Endothelial cell (in vitro differentiated cells): ENCODE data around the gene MYO1G. TPM values are rescaled to one million over a fixed set of nuclear protein-coding genes. Genes with fewer than 3 reads are reported as not detected.

ENCODE experiments used
- DNase-seq: peaks from one replicate; pipeline ENCODE4 v3.0.0; 2021; ENCODE audit warnings: low spot score
- H3K27ac Mint-ChIP-seq: one replicate; pipeline ENCODE4 v1.8.0; 2021; ENCODE audit warnings: mixed read lengths, inconsistent platforms; ENCODE audit not compliant: unreplicated experiment
- H3K27me3 Mint-ChIP-seq: one replicate; pipeline ENCODE4 v1.8.0; 2021; ENCODE audit warnings: mild to moderate bottlenecking, moderate library complexity, mixed read lengths, inconsistent platforms; ENCODE audit not compliant: unreplicated experiment
- H3K36me3 Mint-ChIP-seq: one replicate; pipeline ENCODE4 v1.8.0; 2021; ENCODE audit warnings: mild to moderate bottlenecking, low read depth, mixed read lengths, inconsistent platforms; ENCODE audit not compliant: unreplicated experiment
- H3K4me1 Mint-ChIP-seq: one replicate; pipeline ENCODE4 v1.8.0; 2021; ENCODE audit warnings: mild to moderate bottlenecking, mixed read lengths, inconsistent platforms; ENCODE audit not compliant: unreplicated experiment
- H3K4me3 Mint-ChIP-seq: one replicate; pipeline ENCODE4 v1.8.0; 2021; ENCODE audit warnings: mild to moderate bottlenecking, mixed read lengths, inconsistent platforms; ENCODE audit not compliant: unreplicated experiment
- H3K9me3 Mint-ChIP-seq: one replicate; pipeline ENCODE4 v1.8.0; 2021; ENCODE audit warnings: mixed read lengths, inconsistent platforms; ENCODE audit not compliant: unreplicated experiment
- total RNA-seq: library from RNA; stranded (reverse); fragmentation: NEBNext Ultra II Directional; extraction: Animal tissue kit (Norgen Biotek cat#: 25700); gene quantifications from one replicate; pipeline ENCODE4 v1.2.1, GENCODE V29; 2021; ENCODE audit not compliant: unreplicated experiment
- TF ChIP-seq, protein P1 (sequence below): fragments of 200-600 bp; sonication (generic); IDR thresholded peaks from one replicate; pipeline ENCODE4 v1.5.0; 2021; ENCODE audit warnings: antibody characterized with exemption; ENCODE audit not compliant: unreplicated experiment

MYO1G gene
- total RNA-seq, 1 donor from 2014 or later = 0.13 TPM

DNA sequence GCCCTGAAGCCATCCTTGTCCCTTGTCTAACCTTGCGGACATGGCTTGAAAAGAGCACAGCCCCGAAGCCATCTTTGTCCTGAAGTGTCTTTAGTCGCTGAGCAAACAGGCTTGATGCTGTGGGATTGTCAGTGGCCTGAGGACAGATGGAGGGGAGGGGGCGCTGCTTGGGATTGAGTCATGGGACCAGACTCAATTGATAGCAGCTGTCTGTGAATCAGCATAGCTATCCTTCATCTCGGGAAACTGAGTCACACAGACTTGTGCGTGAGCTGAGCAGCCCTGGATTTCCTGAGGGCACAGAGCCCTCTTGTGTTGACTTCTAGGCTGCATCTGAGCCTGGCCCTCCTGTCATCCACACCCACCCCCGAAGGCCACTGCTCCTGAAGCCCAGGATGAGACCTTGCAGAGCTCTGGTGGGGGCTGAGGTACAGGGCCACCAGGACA is 14.4 kb downstream of the MYO1G start:
- TF ChIP-seq, protein P1, sequence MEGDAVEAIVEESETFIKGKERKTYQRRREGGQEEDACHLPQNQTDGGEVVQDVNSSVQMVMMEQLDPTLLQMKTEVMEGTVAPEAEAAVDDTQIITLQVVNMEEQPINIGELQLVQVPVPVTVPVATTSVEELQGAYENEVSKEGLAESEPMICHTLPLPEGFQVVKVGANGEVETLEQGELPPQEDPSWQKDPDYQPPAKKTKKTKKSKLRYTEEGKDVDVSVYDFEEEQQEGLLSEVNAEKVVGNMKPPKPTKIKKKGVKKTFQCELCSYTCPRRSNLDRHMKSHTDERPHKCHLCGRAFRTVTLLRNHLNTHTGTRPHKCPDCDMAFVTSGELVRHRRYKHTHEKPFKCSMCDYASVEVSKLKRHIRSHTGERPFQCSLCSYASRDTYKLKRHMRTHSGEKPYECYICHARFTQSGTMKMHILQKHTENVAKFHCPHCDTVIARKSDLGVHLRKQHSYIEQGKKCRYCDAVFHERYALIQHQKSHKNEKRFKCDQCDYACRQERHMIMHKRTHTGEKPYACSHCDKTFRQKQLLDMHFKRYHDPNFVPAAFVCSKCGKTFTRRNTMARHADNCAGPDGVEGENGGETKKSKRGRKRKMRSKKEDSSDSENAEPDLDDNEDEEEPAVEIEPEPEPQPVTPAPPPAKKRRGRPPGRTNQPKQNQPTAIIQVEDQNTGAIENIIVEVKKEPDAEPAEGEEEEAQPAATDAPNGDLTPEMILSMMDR = no peak
- no peak for DNase-seq
- no peak overlapping the region for H3K27ac Mint-ChIP-seq

GRCh38 chr7:44963364-44964290 is 15.2 kb downstream of the MYO1G start:
- Mint-ChIP-seq H3K36me3 (no peaks in the 10 kb centered on the region), H3K4me3 (no peak overlapping the region), H3K27me3 (peaks cover 12% of the 10 kb centered on the region), H3K9me3 (no peaks in the 10 kb centered on the region), H3K27ac (no peak overlapping the region), H3K4me1 (no peaks in the 10 kb centered on the region)
- TF ChIP-seq, protein P1 = no peak
- no peak for DNase-seq

More for the DNA sequence above, 14.4 kb downstream of the MYO1G start:
- Mint-ChIP-seq H3K4me1 (no peaks in the 10 kb centered on the region), H3K36me3 (no peaks in the 10 kb centered on the region), H3K9me3 (no peaks in the 10 kb centered on the region), H3K4me3 (no peak overlapping the region), H3K27me3 (peaks cover 14% of the 10 kb centered on the region)

- no peaks in the 10 kb centered on the region for H3K4me1 Mint-ChIP-seq
- H3K27me3 Mint-ChIP-seq = peaks cover 10% of the 10 kb centered on the region
- no peaks in the 10 kb centered on the region for H3K9me3 Mint-ChIP-seq
- no peak overlapping the region for H3K27ac Mint-ChIP-seq
- DNase-seq = peak; percentile 42
- TF ChIP-seq, protein P1 = no peak
- no peaks in the 10 kb centered on the region for H3K36me3 Mint-ChIP-seq
- no peak overlapping the region for H3K4me3 Mint-ChIP-seq
These were observed 16.1 kb downstream of the MYO1G start for GRCh38 chr7:44962483-44963251.

DNA sequence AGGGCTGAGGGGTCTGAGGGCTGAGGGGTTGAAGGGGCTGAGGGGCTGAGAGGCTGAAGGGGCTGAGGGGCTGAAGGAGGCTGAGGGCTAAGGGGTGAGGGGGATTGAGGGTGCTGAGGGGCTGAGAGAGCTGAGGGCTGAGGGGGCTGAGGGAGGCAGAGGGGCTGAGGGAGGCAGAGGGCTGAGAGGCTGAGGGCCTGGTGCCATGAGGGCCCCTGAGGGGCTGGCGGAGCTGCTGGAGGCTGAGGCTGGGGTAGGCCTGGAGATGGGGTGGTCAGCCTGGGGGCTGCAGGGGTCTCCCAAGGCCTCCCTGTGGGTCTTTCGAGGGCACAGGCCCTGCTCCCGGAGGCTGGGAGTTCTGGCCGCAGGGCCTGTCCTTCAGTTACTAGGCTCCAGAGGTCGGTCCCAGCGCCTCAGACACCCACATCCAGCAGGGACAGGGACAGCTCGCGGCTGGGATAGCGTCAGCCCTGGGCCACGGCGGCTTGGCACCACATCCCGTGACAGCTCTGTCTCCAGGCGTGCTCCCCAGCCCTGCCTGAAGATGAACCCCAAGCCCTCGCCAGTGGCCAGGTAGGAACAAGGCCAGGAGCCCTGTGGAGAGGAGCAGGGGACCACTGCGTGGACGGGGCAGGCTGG is 16.9 kb downstream of the MYO1G start:
- peaks cover 10% of the 10 kb centered on the region for H3K27me3 Mint-ChIP-seq
- TF ChIP-seq, protein P1 = no peak
- H3K4me3 Mint-ChIP-seq = no peak overlapping the region
- H3K27ac Mint-ChIP-seq = no peak overlapping the region
- no peaks in the 10 kb centered on the region for H3K36me3 Mint-ChIP-seq
- no peak for DNase-seq
- no peaks in the 10 kb centered on the region for H3K9me3 Mint-ChIP-seq
- H3K4me1 Mint-ChIP-seq = no peaks in the 10 kb centered on the region
